GF-D8 (cell line): Measurements from ENCODE around the gene PLEKHS1.

Source experiments
- DNase-seq: peaks from one replicate; lab custom pipeline; 2025; lab: John Stamatoyannopoulos, UW

PLEKHS1 gene

DNA sequence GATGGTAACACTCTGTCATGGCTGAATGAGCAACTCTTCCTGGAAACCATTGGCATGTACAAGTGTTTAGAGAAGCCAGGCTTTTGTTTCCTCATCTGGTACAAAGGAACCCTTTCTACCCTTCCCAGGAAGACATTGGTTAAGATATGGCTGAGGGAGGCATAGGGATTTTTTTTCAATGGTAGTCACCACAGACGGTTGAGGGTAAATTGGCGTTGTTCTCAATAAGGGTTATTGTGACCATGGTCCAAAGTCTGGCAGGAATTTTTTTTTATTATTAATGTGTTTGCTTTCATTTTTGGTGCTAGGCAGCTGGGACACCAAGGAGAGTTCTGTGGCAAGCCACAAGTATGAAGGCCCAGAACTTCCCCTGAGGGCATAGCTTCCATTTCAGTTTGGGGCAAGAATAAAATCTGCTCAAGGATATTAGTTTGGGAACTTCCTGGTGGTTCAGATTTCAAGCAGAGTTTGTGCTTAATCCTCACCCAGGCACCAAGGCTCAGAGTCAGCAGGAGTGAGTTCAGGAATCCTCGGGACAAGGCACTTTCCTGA lies at the start of gene PLEKHS1:
PLEKHS1 (plus strand) TSS at position 502 of the 552 bp plus-strand sequence. CDS start 3,596 bp downstream, outside the sequence.
- DNase-seq = no peak

DNA sequence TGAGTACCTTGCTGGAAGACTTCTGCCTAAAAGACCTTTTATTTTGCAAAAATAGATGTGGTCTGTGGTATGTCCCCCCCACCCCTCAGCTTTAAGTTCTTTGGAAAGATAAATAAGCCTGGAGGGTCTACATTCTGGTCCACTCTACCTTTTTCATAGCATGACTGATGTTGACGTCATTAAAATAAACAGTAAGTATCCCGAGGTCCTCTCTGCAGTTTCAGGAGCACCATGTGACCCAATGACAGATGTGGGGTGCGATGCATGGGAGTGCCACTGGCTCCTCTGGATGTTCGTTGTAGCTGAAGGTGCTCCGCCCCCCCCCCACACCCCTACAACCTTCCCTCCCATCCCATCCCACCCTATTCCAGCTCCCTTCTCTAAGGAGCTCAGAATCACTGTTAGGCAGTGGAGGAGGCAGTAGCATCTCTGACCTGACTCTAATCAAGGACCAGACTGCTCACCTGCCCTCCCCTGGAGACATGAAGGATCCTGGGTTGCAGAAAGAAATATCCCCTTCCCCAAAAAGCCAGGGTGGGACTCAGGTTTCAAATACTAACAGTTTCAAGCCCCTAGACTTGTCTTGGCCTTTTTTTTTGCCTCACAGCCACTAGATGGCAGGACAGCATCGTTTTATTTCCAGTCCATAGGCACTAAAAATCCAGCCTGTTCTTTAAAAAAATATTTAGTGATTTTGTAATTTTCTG lies 46.7 kb upstream of the PLEKHS1 start:
- DNase-seq = no peak

DNA sequence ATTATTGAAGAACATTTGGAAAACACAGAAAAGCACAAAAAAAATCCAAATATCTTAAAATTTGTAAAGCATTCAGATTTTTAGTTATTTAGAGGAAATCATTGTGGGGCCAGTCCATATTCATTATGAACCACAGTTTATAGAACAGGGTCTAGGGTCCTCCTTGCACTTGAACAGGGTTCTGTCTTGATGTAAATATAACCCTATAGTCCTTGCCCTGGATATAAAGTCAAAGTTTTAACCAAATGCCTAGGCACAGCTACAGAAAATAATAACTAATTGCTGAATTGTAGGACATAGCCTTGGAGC lies 46.2 kb upstream of the PLEKHS1 start:
- DNase-seq = no peak

DNA sequence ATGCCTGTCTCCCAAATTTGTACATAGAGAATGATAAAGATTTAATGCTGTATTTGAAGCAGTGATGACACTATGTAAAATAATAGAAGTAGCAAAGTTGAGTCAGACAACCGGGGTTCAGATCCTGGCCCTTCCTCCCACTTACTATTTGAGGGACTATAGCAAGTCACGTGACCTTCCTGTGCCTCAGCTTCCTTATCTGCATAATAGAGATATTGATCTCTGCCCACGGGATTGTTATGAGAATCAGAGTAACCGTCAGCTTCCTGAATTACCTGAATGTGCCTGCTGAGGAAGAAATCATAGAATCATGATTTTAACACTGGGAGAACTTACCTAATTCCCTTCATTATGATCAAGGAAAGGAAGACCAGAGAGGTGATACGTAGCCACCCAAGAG lies 44.9 kb upstream of the PLEKHS1 start:
- DNase-seq = no peak

DNA sequence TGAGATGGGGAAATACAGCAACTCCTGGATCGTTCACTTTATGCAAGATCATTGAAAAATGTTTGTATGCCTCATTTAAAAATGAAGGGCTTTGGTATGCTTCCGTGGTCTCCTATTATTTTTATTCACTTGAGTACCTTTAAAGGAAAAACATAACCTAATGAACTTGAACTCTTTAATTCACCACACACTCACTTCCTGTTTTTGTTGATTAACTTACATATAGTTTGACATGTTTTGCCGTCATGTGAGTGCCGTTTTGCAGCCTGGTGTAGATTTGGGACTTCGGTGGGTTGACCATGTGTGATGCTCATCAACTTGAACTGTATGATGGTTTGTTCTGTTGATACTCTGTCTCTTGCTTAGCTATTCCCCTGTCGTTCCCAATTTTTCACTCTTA lies 42.8 kb upstream of the PLEKHS1 start:
- DNase-seq = no peak

DNA sequence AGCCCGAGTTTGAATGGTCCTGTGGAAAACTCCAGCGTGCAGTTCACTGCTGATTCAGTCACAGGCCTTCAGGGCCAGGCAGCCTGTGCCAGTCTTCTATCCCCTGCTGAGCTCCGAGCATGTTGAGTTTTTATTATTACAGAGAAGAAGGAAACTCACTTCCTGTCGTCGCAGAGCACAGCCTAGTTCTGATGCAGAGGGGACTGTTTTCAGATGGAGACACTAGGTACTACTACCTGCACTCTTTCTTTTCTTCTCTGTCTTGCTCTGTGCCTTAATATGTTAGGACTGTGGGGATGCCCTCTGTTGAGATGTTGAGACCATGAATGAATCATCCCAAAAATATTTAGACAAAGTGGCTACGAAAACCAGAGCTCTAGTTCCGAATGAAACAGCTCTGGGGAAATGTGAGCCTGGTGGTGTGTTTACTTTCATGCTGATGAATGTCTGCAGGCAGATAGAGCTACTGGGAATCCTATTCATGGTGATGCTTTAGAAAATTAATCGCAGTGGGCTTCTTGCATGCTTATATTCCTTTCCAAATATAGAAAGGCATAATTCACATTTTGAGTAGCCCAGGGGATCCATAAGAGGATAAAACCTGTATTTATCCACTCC lies 42.2 kb upstream of the PLEKHS1 start:
- DNase-seq = no peak

DNA sequence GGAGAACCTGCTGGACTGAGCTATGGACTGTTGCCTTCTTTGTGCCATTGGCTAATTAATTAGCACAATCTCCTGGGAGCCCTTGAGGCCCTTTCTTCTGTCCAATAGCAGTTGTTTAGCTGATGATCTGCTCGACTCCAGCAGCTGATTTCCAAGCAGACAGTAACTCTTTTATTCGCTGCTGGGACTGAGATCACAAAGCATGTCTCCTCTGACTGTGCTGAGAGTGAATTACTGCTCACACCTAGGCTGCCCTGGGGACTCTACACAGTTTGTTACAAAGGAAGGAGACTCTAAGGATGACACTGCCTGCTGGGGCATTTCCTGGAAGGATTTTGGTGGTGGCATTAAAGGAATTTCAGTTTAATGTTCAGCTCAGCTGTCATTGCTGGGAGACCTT lies 40.3 kb upstream of the PLEKHS1 start:
- DNase-seq = no peak

DNA sequence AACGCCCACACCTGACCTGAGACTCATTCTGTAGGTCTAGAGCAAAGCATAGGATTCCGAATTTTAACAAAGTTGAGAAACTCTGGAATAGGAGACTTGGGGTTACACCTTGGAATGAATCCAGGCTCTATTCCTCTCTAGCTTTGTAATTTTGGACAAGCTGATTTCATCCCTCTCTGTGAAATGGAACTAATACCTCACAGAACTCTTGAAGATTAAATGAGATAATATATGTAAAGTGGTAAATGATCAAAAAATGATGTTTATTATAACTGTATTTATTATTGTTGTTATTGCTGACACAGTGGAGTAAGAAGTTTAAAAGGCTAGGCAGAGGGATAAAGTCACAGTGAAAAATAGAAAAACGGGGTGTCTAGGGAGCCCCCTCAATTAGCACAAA lies 39.5 kb upstream of the PLEKHS1 start:
- DNase-seq = no peak

DNA sequence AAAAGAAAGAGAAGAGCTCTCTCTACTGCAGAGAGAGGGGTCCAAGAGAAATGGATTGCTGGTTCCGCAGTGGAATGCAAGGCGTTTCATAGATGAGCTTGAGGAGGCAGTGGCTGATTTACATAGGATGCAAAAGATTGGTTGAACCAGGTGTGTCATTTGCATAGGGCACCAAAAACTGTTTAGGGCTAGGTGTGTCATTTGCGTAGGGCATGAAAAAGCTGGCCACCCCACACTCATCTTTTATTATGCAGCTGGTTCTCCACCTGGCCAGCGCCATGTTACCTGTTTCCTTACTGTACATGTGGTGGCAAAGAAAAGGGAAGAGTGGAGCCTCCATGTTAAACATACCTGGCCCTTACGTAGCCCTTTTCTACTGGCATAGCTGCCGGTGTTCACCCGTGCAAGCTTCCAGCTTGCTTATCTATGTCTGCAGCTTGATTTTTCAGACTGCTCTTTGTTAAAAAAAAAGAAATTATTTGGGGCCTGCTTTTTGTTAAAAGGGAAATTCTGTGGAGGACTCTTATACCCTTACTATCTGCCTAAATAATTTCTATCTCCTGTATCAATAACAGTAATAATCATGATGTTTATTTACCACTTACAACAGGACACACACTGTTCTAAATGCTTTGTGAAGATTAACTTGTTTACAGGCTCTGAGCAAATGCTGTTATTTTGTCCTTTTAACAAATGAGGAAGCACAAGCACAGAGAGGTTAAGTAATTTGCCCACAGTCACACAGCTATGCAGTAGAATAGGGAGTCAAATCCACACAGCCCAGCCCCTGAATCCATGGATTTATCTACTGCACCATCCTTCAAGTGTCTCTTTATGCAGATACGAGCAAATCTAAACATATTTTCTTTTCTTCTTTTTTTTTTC lies 38.5 kb upstream of the PLEKHS1 start:
- DNase-seq = no peak

DNA sequence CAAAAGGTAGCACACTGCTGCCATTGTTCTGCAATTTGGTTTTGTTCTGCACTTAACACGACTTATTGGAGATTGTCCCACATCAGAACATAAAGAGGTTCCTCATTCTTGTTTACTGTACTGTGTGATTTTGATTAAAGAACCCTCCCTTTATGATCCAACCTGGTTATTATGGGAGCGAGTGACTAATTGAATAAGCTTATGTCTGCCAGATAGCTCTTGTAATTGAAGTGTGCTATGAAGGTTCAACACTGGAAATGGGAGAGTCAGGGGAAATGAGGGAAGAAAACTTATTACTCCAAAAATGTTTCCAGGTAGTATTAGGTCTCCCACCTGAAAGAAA lies 37.9 kb upstream of the PLEKHS1 start:
- no peak for DNase-seq

DNA sequence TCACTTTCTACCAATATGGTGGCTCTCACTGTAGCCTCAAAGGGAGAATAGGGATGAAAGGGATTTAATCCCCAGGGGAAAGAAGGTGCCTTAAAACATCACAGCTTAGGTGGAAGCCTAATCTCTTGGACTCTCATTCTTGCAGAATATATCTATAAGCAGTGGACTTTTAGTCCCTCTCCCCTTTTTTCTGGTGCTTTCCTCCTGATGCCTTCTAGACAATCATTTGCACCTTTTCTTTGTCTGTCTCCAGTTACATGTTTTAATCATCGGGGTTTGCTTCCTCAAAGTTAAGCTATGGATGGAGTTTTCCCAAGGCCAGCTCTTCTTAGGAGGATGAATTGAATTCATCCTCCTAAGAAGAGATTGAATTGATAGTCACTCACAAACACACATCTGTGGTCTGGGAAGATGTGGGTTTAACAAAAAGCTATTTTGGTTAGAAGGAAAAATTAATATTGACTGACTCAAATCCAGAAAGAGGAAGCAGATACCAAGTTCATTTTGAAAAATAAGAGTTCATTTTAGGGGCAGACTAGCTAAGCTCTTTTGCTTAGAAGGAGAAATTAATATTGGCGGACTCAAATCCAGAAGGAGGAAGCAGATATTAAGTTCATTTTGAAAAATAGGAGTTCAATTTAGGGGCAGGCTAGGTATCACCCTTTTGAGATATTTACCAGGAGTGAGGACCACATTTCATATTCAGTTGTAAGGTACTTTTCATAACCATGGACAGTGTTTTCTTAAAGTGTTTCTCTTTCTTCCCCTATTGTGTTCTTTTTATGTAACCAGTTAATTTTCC lies 35.2 kb upstream of the PLEKHS1 start:
- DNase-seq = no peak

DNA sequence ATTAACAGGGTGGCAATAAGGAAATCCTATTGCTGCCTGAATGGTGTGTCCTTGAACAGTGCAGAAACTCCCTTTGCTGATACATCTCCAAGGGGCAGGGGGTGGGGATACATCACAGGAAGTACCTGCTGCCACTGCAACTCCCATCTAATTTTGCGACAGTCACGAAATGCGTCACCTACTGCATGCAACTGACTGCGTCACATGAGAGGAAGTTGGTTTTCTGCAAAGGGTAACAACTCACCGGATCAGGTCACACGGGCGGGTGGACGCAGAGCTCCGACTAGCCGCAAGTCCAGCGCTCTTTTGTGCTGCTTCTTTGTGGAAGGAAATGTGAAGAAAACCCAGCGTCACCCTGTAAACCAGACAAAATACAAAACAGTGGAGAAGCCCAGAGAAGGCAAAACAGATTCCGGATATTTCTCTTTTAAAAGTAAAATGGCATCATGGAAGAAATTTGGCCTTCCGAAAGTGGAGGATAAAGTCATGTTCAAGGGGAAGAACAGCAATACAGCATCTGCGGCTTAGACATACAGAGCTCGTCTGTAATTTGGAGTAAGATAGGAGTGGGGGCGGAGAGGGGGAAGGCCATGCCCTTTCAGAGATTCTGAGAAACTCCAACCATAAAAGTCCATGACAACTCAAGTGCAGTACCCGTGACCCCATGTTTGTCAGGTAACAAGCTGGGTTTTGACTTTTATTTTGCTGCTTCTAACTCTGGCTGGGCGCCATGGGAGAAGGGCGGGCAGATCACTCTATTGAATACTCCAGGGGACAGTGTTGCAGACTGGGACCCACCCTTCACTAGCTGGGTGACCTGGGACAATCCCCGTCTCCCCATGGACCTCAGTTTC lies 32.3 kb upstream of the PLEKHS1 start:
- DNase-seq = no peak

DNA sequence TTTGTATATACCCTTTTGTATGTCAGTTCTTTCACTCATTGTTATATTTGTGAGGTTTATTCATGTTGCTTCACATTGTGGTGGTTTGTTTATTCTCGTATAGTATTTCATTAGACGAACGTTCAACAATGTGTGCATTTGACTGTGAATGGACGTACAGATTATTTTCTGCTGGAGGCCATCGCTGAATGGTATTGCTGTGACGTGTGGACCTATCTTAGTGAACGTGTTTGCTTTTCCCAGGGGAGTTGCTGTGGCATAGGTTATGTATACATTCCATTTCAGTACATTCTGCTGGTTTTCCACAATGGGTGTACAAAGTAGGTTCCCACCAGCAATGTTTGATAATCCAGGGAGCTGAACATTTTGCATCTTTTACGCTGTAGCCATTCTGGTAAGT lies 31.1 kb upstream of the PLEKHS1 start:
- DNase-seq = no peak

DNA sequence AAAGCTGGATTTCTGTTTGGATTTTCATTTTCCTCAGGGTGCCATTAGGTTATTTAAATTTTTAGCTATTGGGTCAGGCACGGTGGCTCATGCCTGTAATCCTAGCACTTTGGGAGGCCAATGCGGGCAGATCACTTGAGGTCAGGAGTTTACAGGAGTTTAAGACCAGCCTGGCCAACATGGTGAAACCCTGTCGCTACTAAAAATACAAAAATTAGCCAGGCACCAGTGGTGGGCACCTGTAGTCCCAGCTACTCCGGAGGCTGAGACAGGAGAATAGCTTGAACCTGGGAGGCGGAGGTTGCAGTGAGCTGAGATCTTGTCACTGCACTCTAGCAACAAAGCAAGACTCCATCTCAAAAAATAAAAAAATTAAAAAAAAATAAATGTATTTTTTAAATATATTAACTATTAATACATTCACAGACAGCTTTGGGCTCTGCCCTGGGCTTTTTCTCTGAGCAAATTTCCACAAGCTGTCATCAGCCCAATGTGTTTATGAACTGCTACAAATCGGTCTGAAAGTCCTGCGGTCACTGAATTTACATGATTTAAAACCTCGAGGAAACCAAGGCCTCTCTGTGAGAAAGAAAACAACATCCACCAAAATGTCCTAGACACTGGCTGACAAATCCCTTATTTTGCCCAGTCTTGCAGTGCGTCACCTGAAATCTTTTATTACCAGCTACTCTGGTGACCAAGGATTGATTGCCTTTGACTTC lies 19.2 kb upstream of the PLEKHS1 start:
- no peak for DNase-seq

DNA sequence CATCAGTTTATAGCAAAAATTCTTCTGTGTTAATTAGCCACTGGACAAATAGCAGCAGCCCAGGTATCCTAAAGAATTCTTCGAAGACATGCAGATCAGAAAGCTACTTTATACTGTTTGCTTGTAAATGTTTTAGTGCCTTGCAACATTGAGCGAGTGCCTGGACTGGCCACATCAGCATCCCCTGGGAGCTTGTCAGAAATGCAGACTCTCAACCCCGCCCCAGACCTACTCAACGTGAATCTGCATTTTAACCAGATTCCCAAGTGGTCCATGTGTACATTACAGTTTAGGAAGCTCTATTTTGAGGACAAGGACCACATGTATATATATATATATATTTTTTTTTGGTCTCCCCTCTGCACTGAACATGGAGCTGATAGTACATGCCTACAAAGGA lies 18.5 kb upstream of the PLEKHS1 start:
- no peak for DNase-seq

DNA sequence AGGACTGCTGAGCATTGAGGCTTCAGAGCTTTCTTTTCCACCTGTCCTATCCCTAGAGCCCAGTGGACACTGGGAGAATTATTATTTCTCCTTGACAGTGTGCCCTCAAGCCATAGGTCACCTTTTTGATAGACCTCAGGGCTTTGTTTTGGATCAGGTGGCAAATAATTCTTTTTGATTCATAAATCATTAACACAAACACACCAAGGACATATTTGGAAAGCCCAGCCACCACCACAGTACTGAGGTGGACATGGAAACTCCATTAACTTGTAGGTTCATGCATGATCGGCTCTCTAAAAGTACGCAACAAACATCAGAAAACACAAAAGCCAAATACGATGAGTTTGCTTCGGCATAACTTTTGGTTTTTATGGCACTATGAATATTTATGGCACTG lies 17.8 kb upstream of the PLEKHS1 start:
- no peak for DNase-seq

DNA sequence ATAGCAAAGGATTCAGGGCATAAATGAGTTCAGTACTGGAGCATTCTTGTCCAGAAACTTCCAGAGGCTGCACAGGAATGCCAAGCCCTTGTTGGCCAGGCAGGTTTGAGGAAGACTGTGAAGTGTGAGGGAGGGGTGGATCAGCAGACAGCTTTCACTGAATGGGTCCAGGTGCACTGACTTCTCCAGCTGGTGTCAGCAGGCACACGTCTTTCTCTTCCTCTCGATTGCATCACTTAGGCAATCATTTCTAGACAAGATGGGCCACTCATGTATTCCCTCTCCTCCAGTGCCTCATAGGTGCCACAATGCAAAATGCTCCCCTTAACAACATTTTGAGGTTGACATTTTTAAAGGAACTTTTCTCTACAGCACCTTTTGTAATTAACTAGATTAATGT lies 15.6 kb upstream of the PLEKHS1 start:
- no peak for DNase-seq

DNA sequence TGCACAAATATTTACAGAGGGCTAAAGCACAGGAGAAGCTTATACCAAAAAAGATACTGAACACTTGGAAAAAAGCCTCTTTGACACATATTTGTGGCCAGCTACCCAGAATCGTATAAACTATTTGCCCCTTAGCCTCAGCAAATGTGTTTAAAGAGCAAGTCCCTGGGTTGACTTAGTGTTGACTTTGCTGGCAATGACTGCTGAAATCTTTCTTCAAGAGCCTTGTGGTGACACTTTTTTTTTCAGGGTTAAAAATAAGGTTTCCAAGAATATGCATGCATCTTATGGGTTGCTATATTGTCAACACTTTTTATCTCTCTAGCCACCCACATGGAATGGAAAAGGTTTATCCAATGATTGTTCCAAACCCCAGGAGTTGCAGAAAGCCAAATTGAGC lies 14.9 kb upstream of the PLEKHS1 start:
- DNase-seq = no peak

DNA sequence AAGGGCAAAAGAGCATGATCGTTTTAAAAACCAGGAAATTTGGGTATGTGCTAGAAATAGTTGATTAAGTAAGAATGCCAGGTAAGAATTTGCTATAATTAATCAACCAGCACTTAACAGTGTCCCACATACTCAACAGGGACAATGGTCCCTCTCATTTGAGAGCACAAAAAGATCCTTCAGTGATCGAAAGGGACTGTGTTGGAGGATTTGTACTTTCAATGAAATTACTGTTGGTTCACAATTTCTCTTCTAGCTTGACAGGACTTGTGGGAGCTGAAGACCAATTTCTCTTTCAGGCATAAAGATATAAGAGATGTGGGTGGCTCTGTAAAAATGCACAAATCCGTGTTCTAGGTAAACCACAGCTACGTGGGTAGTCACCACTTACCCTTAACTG lies 12.5 kb upstream of the PLEKHS1 start:
- DNase-seq = no peak

DNA sequence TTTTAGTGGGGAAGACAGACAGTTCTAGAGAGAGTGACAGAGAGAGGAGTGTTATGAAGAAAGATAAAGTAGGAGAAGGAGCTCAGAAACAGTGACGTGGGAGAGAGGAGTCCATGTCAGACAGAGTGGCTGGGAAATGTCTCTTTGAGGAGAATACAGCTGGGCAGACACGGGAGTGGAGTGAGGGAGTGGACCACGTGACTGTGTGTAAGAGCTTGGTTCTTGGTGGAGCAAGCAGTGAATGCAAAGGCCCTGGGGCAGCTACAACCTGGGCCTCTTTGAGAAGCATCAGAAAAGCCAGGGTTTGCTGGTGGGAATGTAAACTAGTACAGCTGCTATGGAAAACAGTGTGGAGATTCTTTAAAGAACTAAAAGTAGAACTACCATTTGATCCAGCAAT lies 11.9 kb upstream of the PLEKHS1 start:
- no peak for DNase-seq

DNA sequence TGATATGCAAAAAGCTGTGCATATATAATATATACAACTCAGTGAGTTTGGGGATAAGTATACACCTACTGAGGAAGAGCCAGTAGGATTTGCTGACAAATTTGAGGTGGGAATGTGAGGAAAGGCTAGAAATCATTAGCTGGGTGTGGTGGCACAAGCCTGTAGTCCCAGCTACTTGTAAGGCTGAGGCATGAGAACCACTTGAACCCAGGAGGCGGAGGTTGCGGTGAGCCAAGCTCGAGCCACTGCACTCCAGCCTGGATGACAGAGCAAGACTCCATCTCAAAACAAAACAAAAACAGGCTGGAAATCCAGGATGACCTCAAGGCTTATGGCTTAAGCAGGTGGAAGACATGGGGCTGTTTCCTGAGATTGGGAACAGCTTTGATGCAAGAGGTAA lies 10.6 kb upstream of the PLEKHS1 start:
- no peak for DNase-seq
